GM12878 (cell line): Measurements from ENCODE around the gene SPATA24. TPM values are rescaled to one million over a fixed set of nuclear protein-coding genes. Genes with fewer than 3 reads are reported as not detected.

Experiments
- ATAC-seq: fragments of 200-7000 bp; cut with Tn5 transposase; 3 replicates; pipeline ENCODE4 v1.9.1; 2020; ENCODE audit warnings: mild to moderate bottlenecking, moderate library complexity
- BruUV-seq: library from RNA; stranded (reverse); fragments of 400-500 nt; replicated peaks from 2 replicates; lab custom pipeline; 2021; lab: Mats Ljungman, UMichigan
- CTCF ChIA-PET: fragments of 300-600 bp; sonication (Branson Sonifier 250); formaldehyde crosslinking; extraction: SDS; loops from one replicate; lab custom pipeline; 2021; ENCODE audit warnings: inconsistent platforms; lab: Yijun Ruan, JAX
- POLR2A ChIA-PET: fragments of 350-600 bp; formaldehyde crosslinking; extraction: SDS; loops from one replicate; lab custom pipeline; 2021; ENCODE audit warnings: inconsistent platforms; lab: Charles Lee
- RAD21 ChIA-PET: fragments of 300-600 bp; sonication (Branson Sonifier 250); formaldehyde crosslinking; loops from one replicate; lab custom pipeline; 2023; ENCODE audit warnings: antibody characterized with exemption; ENCODE audit not compliant: unreplicated experiment; lab: Charles Lee
- SMC1A ChIA-PET: fragments of 300-600 bp; sonication (Branson Sonifier 250); formaldehyde crosslinking; loops from one replicate; lab custom pipeline; 2023; ENCODE audit not compliant: unreplicated experiment, uncharacterized antibody; lab: Charles Lee
- DNase-seq: peaks from one replicate; pipeline ENCODE4 v3.0.0-alpha.2; 2011; ENCODE audit warnings: low read depth, low spot score
- FAIRE-seq: peaks from 3 replicates; lab custom pipeline; 2011; peaks lifted over from hg19 to GRCh38; lab: Jason Lieb, UNC
- H2AFZ ChIP-seq: 2 replicates; pipeline ENCODE4 v1.6.0; 2011; ENCODE audit warnings: low read depth, low read length, control low read depth; ENCODE audit not compliant: control insufficient read depth
- H3K27ac ChIP-seq: 2 replicates; pipeline ENCODE4 v1.5.1; 2011; ENCODE audit warnings: control low read depth; ENCODE audit not compliant: control insufficient read depth, insufficient read depth
- H3K27me3 ChIP-seq, 2 experiments: replicated peaks in 1 of 2; 2 replicates each; pipeline versions ENCODE4 v1.6.0 to v1.6.1; 2011; ENCODE audit warnings: low read length in 1 of 2; ENCODE audit not compliant: control insufficient read depth in 2 of 2, insufficient read depth in 2 of 2
- H3K36me3 ChIP-seq, 2 experiments: 2 replicates each; pipeline ENCODE4 v1.5.1; 2011; ENCODE audit warnings: low read length in 1 of 2; ENCODE audit not compliant: control insufficient read depth in 2 of 2, insufficient read depth in 2 of 2
- H3K4me1 ChIP-seq: 2 replicates; pipeline ENCODE4 v1.6.1; 2011; ENCODE audit warnings: mild to moderate bottlenecking, low read length, moderate library complexity, mixed read lengths; ENCODE audit not compliant: control insufficient read depth, insufficient read depth
- H3K4me2 ChIP-seq: 2 replicates; pipeline ENCODE4 v1.6.0; 2011; ENCODE audit warnings: control low read depth; ENCODE audit not compliant: control insufficient read depth, insufficient read depth
- H3K4me3 ChIP-seq: fragments of 200-600 bp; sonication (generic); 2 replicates; pipeline ENCODE4 v1.5.1; 2016
- H3K79me2 ChIP-seq: 2 replicates; pipeline ENCODE4 v1.6.0; 2011; ENCODE audit warnings: low read length; ENCODE audit not compliant: control insufficient read depth, insufficient read depth
- H3K9ac ChIP-seq: 2 replicates; pipeline ENCODE4 v1.8.0; 2011; ENCODE audit warnings: low read length, control low read depth, mixed read lengths; ENCODE audit not compliant: control insufficient read depth, insufficient read depth
- H3K9me3 ChIP-seq: replicated peaks from 3 replicates; pipeline ENCODE4 v1.5.1; 2011; ENCODE audit warnings: mild to moderate bottlenecking, low read length; ENCODE audit not compliant: control insufficient read depth, insufficient read depth
- H4K20me1 ChIP-seq: 2 replicates; pipeline ENCODE4 v1.6.0; 2011; ENCODE audit not compliant: control insufficient read depth, insufficient read depth
- CBX3 ChIP-seq: fragments of 200-600 bp; sonication (generic); IDR thresholded peaks from 2 replicates; pipeline ENCODE4 v1.6.1; 2016; ENCODE audit warnings: low read depth, borderline replicate concordance
- DPF2 ChIP-seq: fragments of 450-650 bp; IDR thresholded peaks from 2 replicates; pipeline ENCODE4 v1.6.1; 2017; ENCODE audit warnings: mild to moderate bottlenecking
- EGR1 ChIP-seq, 2 experiments: IDR thresholded peaks; 1 replicate in 1 of 2; 2 replicates in 1 of 2; pipeline ENCODE4 v1.6.1; 2011 to 2012; ENCODE audit warnings: low read depth in 2 of 2, low read length in 2 of 2, borderline replicate concordance in 1 of 2, mild to moderate bottlenecking in 1 of 2, moderate library complexity in 1 of 2
- ELK1 ChIP-seq: IDR thresholded peaks from 2 replicates; pipeline ENCODE4 v1.6.1; 2012; ENCODE audit warnings: low read depth, low read length, improper control_type of control experiment
- MAX ChIP-seq: IDR thresholded peaks from 2 replicates; pipeline ENCODE4 v1.6.1; 2012; ENCODE audit warnings: low read depth, low read length, improper control_type of control experiment
- NFYB ChIP-seq: IDR thresholded peaks from 2 replicates; pipeline ENCODE4 v1.6.1; 2011; ENCODE audit warnings: low read depth, mild to moderate bottlenecking, low read length, improper control_type of control experiment, moderate library complexity; ENCODE audit not compliant: insufficient read depth
- SP1 ChIP-seq: IDR thresholded peaks from one replicate; pipeline ENCODE4 v1.6.1; 2011; ENCODE audit warnings: low read depth, low read length
- SREBF2 ChIP-seq: IDR thresholded peaks from 2 replicates; pipeline ENCODE4 v1.6.1; 2012; ENCODE audit warnings: mild to moderate bottlenecking, low read length
- STAT1 ChIP-seq: fragments of 450-650 bp; conservative IDR thresholded peaks from 2 replicates; pipeline ENCODE4 v1.6.1; 2014; ENCODE audit warnings: antibody characterized with exemption, mild to moderate bottlenecking
- STAT3 ChIP-seq: IDR thresholded peaks from 2 replicates; pipeline ENCODE4 v1.6.1; 2011; ENCODE audit warnings: low read depth, low read length, improper control_type of control experiment
- USF1 ChIP-seq: IDR thresholded peaks from 2 replicates; pipeline ENCODE4 v1.6.1; 2011; ENCODE audit warnings: borderline replicate concordance, low read depth, mild to moderate bottlenecking, moderate library complexity, mixed read lengths, low read length; ENCODE audit not compliant: insufficient read depth; ENCODE audit errors: extremely low read length
- ZNF592 ChIP-seq: fragments of 450-650 bp; IDR thresholded peaks from 2 replicates; pipeline ENCODE4 v1.6.1; 2017; ENCODE audit warnings: mild to moderate bottlenecking, moderate library complexity
- WGBS: methylation state at CpG from one replicate; pipeline ENCODE4 v1.1.6; 2016; ENCODE audit warnings: low lambda C conversion rate; ENCODE audit not compliant: insufficient replicate concordance, insufficient coverage; ENCODE audit errors: missing lambda C conversion rate; 5-methylcytosine and 5-hydroxymethylcytosine counted together
- in situ Hi-C: fragments of 300-500 bp; cut with MboI; formaldehyde crosslinking; loops from 9 replicates; pipeline ENCODE4 v1.14.3; 2018; ENCODE audit warnings: mixed read lengths
- intact Hi-C: fragments of 100-400 bp; cut with micrococcal nuclease; formaldehyde crosslinking; loops from one replicate; pipeline ENCODE4 v1.14.2; 2022; ENCODE audit not compliant: unreplicated experiment
- polyA plus RNA-seq, 11 experiments: library from polyadenylated mRNA; depleted of rRNA in 4 of 11; unstranded in 6 of 11; stranded (reverse) in 5 of 11; fragments of >200 nt; fragmentation: Nextera tagmentation in 4 of 11; fragmentation: Illumina TruSeq in 1 of 11; extraction: Ambion mirVana in 4 of 11; extraction: Trizol in 1 of 11; gene quantifications; 1 replicate in 1 of 11; 2 replicates in 10 of 11; pipeline versions ENCODE4 v1.2.1 to v1.2.3, GENCODE V29; 2011 to 2016; ENCODE audit warnings: inconsistent platforms in 2 of 11, missing spikeins in 2 of 11, low read depth in 1 of 11
- total RNA-seq, 4 experiments: library from RNA; depleted of rRNA in 3 of 4; stranded (reverse); fragments of >200 nt in 3 of 4; fragmentation: Illumina TruSeq in 1 of 4; extraction: Trizol in 1 of 4; gene quantifications; 2 replicates each; pipeline versions ENCODE4 v1.2.1 to v1.2.3, GENCODE V29; 2013 to 2021

Gene SPATA24
- total and polyA plus RNA-seq, 10 of the 15 experiments (the other 5 are each of a cell fraction or from before 2014, with no cell fraction given), result 4.1 to 9.8 (median 7.3) TPM

GRCh38 chr5:139388198-139388821 is 15.6 kb downstream of the SPATA24 start (continued):
- TF ChIP-seq SP1 (no peak), STAT1 (no peak), DPF2 (no peak), EGR1 (IDR thresholded peaks at IDR 0.05; ENCODE audit: borderline replicate concordance in 1 of 2, low read depth in 2 of 2, low read length in 2 of 2) (0 out of 3 replicates have a peak, but pooled peaks of 1 of the 2 experiments have one; percentile 19), MAX (no peak), SREBF2 (no peak), STAT3 (no peak)

- CTCF ChIA-PET, result interaction anchor here (0.7 to 3.2 kb wide), 12 partner anchors 9 to 808 kb away, joined by 3 to 15 read pairs (median 3); partner anchors contain the start of gene PAIP2
- H4K20me1 ChIP-seq, result no peaks in the 10 kb centered on the region
- 55% methylated on average over 10 of the region's 10 CpGs for WGBS
- H3K79me2 ChIP-seq, result peaks cover 58% of the 10 kb centered on the region
- RAD21 ChIA-PET, result interaction anchor here (0.6 to 5.8 kb wide), 11 partner anchors 12 to 141 kb away, joined by 3 to 42 read pairs (median 4); partner anchors contain the start of genes MATR3, PAIP2 and SPATA24
- no peak for ATAC-seq
- peak overlapping the region; percentile 97 for H3K9ac ChIP-seq
- in situ Hi-C loops (no loop called here), intact Hi-C loops (loop anchor here (5.0 kb wide), 1 partner anchor 190 kb away; the partner anchor contains the start of gene SIL1)
- peak overlapping the region; percentile 90 for H3K27ac ChIP-seq
- peaks cover 56% of the 10 kb centered on the region for H3K4me1 ChIP-seq
- BruUV-seq, result no TSS peak
- no peaks in the 10 kb centered on the region; a peak in 2 of 4 replicates for H3K36me3 ChIP-seq
- SMC1A ChIA-PET, result interaction anchor here (0.8 to 3.9 kb wide), 10 partner anchors 15 to 136 kb away, joined by 3 to 19 read pairs (median 3); partner anchors contain the start of genes PAIP2 and SPATA24
- POLR2A ChIA-PET, result interaction anchor here (0.5 to 6.8 kb wide), 15 partner anchors 9 to 260 kb away, joined by 3 to 74 read pairs (median 4); partner anchors contain the start of genes CXXC5, MATR3, PAIP2 and SPATA24
- no peak for DNase-seq
- no peaks in the 10 kb centered on the region for H3K9me3 ChIP-seq
- H3K4me2 ChIP-seq, result peak overlapping the region; percentile 73
- peak overlapping the region; percentile 87 for H3K4me3 ChIP-seq
- FAIRE-seq, result no peak
- no peak overlapping the region for H2AFZ ChIP-seq
- no peaks in the 10 kb centered on the region for H3K27me3 ChIP-seq
- TF ChIP-seq NFYB (no peak), ELK1 (no peak), USF1 (no peak), ZNF592 (no peak), CBX3 (no peak)
Observed at GRCh38 chr5:139387611-139388197, 16.2 kb downstream of the SPATA24 start.
